ENCODE data around the gene MRPL37. TPM values are rescaled to one million over a fixed set of nuclear protein-coding genes. Genes with fewer than 3 reads are reported as not detected.

Gene MRPL37
- total RNA-seq, 1 donor, result 79.5 TPM

GRCh38 chr1:54178296-54179070 lies 21.5 kb upstream of the MRPL37 start:
- no peak for DNase-seq (ENCODE audit: low read depth)
- TF ChIP-seq CTCF (IDR thresholded peaks at IDR 0.05; ENCODE audit: insufficient read depth, low read depth, low read length), result no peak
- H3K4me3 ChIP-seq (ENCODE audit: low read depth, low read length), result no peak overlapping the region

- DNase-seq (ENCODE audit: low read depth), result no peak
- TF ChIP-seq CTCF (IDR thresholded peaks at IDR 0.05; ENCODE audit: insufficient read depth, low read depth, low read length), result no peak
- H3K4me3 ChIP-seq (ENCODE audit: low read depth, low read length), result no peak overlapping the region
Observed at GRCh38 chr1:54180701-54181360, 19.1 kb upstream of the MRPL37 start.

GRCh38 chr1:54186056-54186455 lies 13.9 kb upstream of the MRPL37 start:
- no peak overlapping the region for H3K4me3 ChIP-seq (ENCODE audit: low read depth, low read length)
- no peak for DNase-seq (ENCODE audit: low read depth)
- no peak for TF ChIP-seq CTCF (IDR thresholded peaks at IDR 0.05; ENCODE audit: insufficient read depth, low read depth, low read length)

GRCh38 chr1:54188291-54188690 lies 11.7 kb upstream of the MRPL37 start:
- no peak for DNase-seq (ENCODE audit: low read depth)
- H3K4me3 ChIP-seq (ENCODE audit: low read depth, low read length), result no peak overlapping the region
- no peak for TF ChIP-seq CTCF (IDR thresholded peaks at IDR 0.05; ENCODE audit: insufficient read depth, low read depth, low read length)

- no peak for TF ChIP-seq CTCF (IDR thresholded peaks at IDR 0.05; ENCODE audit: insufficient read depth, low read depth, low read length)
- H3K4me3 ChIP-seq (ENCODE audit: low read depth, low read length), result no peak overlapping the region
- DNase-seq (ENCODE audit: low read depth), result no peak
Observed at GRCh38 chr1:54190526-54190925, 9.4 kb upstream of the MRPL37 start.

DNA sequence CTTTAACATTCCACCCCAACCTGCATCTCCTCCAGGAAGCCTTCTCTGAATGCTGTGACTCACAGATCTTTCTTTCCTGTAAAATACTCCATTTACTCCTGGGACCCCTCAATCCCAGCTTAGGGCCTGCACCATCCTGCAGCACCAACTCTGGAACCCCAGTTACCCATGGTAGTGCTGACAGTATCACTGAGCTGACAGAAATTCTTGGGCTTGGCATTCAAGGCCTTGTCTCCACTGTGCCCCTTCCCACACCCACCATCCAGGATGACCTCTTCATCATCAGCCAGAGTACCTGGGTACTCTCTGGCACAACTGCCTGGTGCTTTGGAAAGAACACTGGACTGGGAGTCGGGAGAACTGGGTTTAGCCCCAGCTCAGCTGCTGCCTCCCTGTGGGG lies 8.4 kb upstream of the MRPL37 start:
- no peak for DNase-seq (ENCODE audit: low read depth)
- no peak for TF ChIP-seq CTCF (IDR thresholded peaks at IDR 0.05; ENCODE audit: insufficient read depth, low read depth, low read length)
- no peak overlapping the region for H3K4me3 ChIP-seq (ENCODE audit: low read depth, low read length)
